ENCODE measurements around the gene AQP1. TPM values are rescaled to one million over a fixed set of nuclear protein-coding genes. Genes with fewer than 3 reads are reported as not detected.
A peak's percentile ranks its signal among the peaks of the same experiment; 100 is the strongest.

AQP1 gene
- 253 TPM for total RNA-seq
- long read RNA-seq, transcript AQP1-202 (4 exons, 1,140 nt), result minor isoform, 7 of 444 reads
- long read RNA-seq, transcript AQP1-201 (4 exons, 2,913 nt), result major isoform, 343 of 444 reads
- long read RNA-seq, partial matches to known transcripts, result 89 of 444 reads
- long read RNA-seq, other reads (novel, unspliced or antisense), result 3 of 444 reads

DNA sequence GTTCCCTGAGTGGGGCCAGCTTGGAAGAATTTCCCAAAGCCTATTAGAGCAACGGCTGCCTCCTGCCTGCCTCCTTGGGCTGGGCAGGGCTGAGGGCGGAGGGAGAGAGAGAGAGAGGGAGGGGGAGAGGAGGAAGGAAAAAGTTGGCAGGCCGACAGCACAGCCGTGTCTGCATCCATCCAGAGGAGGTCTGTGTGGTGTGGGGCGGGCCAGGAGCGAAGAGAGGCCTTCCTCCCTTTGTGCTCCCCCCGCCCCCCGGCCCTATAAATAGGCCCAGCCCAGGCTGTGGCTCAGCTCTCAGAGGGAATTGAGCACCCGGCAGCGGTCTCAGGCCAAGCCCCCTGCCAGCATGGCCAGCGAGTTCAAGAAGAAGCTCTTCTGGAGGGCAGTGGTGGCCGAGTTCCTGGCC is at the start of gene AQP1:
Gene AQP1 (plus strand): TSS at position 293 of the 409 bp plus-strand sequence. CDS start 57 bp downstream, at position 350.
- intact Hi-C loops (cut with micrococcal nuclease), result no loop called here
- Histone ChIP-seq H3K27me3 (ENCODE audit: low read depth) (no peaks in the 10 kb centered on the region), H3K36me3 (no peaks in the 10 kb centered on the region), H3K4me1 (peaks cover 98% of the 10 kb centered on the region), H3K9me3 (replicated peaks) (no peaks in the 10 kb centered on the region), H3K27ac (replicated peaks) (peak within 1 kb of the TSS; percentile 92), H3K4me3 (peak within 1 kb of the TSS; percentile 70)
- TF ChIP-seq, protein P1, sequence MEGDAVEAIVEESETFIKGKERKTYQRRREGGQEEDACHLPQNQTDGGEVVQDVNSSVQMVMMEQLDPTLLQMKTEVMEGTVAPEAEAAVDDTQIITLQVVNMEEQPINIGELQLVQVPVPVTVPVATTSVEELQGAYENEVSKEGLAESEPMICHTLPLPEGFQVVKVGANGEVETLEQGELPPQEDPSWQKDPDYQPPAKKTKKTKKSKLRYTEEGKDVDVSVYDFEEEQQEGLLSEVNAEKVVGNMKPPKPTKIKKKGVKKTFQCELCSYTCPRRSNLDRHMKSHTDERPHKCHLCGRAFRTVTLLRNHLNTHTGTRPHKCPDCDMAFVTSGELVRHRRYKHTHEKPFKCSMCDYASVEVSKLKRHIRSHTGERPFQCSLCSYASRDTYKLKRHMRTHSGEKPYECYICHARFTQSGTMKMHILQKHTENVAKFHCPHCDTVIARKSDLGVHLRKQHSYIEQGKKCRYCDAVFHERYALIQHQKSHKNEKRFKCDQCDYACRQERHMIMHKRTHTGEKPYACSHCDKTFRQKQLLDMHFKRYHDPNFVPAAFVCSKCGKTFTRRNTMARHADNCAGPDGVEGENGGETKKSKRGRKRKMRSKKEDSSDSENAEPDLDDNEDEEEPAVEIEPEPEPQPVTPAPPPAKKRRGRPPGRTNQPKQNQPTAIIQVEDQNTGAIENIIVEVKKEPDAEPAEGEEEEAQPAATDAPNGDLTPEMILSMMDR (IDR thresholded peaks at IDR 0.05; ENCODE audit: borderline replicate concordance), result peak; percentile 27
- peak; percentile 86 for DNase-seq

DNA sequence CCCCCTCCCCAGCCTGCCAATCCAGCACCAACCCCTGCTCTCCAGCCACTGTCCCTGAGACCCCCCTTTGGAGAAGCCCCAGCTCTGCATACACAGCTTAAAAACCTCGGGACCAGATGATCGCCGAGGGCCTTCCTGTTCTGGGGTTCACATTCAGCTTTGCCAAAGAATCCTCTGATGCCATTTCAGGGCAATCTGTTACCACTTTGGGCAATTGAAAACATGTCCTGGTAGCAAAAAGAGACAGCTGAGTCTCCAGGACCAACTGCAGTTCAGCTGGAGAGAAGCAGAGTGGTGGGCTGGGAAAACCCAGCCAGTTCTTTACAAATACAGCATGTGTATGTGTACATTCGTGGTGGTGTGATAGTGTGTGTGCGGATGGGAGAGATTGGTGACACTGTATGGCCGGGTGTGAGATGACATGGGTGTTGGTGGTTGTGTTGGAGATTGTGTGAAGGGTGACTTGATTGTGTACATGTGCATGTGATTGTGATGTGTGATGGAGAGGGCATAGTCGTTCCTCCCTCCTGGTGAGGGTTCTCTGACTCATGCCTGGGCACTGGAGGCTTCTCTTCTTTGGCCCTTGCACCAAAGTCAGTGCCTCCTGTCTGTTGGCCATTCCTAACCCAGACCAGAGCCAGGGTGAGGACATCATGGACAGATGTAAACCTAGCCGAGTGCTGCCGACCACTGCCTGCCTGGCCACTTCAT is 48.5 kb upstream of the AQP1 start:
- H3K27ac ChIP-seq (replicated peaks), result peak overlapping the region; percentile 57

DNA sequence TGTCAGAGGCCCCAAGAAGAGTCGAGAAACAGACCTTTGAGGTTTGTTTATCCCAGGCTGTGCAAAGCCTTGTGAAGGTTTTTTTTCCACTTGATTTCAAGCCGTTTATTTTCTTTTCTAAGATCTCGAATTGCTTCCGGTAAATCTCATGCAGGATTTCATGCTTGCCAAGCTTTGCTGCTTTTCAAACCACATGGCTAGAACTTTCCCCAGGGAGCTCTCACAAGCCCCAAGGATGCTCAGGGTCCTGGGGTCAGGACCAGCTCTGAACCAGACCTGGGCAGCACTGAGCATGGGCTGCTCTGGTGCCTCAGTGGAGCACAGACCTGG is 48.0 kb upstream of the AQP1 start:
- DNase-seq, result no peak
- peaks cover 61% of the 10 kb centered on the region for H3K4me1 ChIP-seq
- no peaks in the 10 kb centered on the region for H3K9me3 ChIP-seq (replicated peaks)
- peaks cover 17% of the 10 kb centered on the region for H3K36me3 ChIP-seq
- H3K27ac ChIP-seq (replicated peaks), result peak overlapping the region; percentile 57
- intact Hi-C loops (cut with micrococcal nuclease), result no loop called here
- TF ChIP-seq, protein P1 (IDR thresholded peaks at IDR 0.05; ENCODE audit: borderline replicate concordance), result no peak
- H3K4me3 ChIP-seq, result no peak overlapping the region
- no peaks in the 10 kb centered on the region for H3K27me3 ChIP-seq (ENCODE audit: low read depth)

More for the DNA sequence above, 48.5 kb upstream of the AQP1 start:
- Histone ChIP-seq H3K27me3 (ENCODE audit: low read depth) (no peaks in the 10 kb centered on the region), H3K4me3 (no peak overlapping the region), H3K9me3 (replicated peaks) (no peaks in the 10 kb centered on the region), H3K4me1 (peaks cover 56% of the 10 kb centered on the region), H3K36me3 (peaks cover 18% of the 10 kb centered on the region)
- TF ChIP-seq, protein P1 (IDR thresholded peaks at IDR 0.05; ENCODE audit: borderline replicate concordance), result no peak
- DNase-seq, result no peak
- intact Hi-C loops (cut with micrococcal nuclease), result no loop called here

DNA sequence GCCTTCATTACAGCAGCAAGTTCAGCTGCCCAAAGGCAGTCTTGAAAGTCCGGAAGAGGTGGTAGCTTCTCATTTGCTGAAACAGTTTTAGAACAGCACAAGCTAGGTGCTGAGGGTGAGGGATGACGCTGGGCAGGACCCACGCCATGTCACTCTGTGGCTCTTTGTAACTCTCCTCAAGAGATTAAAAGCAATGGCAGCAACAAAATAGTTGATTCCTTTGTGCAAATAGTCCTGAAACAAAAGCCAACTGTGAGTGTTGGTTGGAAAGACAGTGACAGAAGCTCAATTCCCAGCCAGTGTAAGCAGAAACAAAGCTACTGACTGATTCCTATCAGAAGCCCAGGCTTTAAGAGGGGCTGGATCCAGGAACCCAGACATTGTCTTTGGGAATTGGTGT is 47.6 kb upstream of the AQP1 start:
- H3K4me1 ChIP-seq, result peaks cover 66% of the 10 kb centered on the region
- TF ChIP-seq, protein P1 (IDR thresholded peaks at IDR 0.05; ENCODE audit: borderline replicate concordance), result no peak
- no peaks in the 10 kb centered on the region for H3K27me3 ChIP-seq (ENCODE audit: low read depth)
- peaks cover 17% of the 10 kb centered on the region for H3K36me3 ChIP-seq
- no peak overlapping the region for H3K4me3 ChIP-seq
- intact Hi-C loops (cut with micrococcal nuclease), result no loop called here
- no peak for DNase-seq
- peak overlapping the region; percentile 57 for H3K27ac ChIP-seq (replicated peaks)
- H3K9me3 ChIP-seq (replicated peaks), result no peaks in the 10 kb centered on the region

DNA sequence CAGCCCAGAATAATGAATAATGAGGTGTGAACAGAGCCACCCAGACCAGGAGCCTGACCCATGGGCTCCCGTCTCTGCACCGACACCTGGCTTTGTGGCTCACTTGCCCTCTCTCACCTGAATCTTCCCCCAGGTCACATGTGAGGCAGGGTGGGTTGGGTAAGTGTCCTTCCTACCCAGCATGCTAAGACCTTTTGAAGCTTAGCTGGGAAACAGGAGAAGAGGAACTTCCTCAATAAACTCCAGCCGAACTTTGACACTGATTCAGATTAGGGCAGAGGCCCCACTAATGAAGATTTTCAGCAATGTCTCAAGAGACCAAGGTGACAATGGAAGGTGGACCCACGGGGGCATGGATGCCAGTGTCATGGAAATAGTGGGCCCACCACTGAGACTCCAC is 46.6 kb upstream of the AQP1 start:
- Histone ChIP-seq H3K27me3 (ENCODE audit: low read depth) (no peaks in the 10 kb centered on the region), H3K9me3 (replicated peaks) (no peaks in the 10 kb centered on the region), H3K4me1 (peaks cover 74% of the 10 kb centered on the region), H3K4me3 (no peak overlapping the region), H3K27ac (replicated peaks) (no peak overlapping the region), H3K36me3 (peaks cover 10% of the 10 kb centered on the region)
- DNase-seq, result no peak
- intact Hi-C loops (cut with micrococcal nuclease), result no loop called here
- TF ChIP-seq, protein P1 (IDR thresholded peaks at IDR 0.05; ENCODE audit: borderline replicate concordance), result no peak

All from left ventricle myocardium inferior (tissue), 1 donor.